Eye (tissue), 1 donor: ENCODE results near the gene PLXNA4.

Experiments
- DNase-seq: peaks from one replicate; pipeline ENCODE4 v3.0.0-alpha.2; 2015

Gene PLXNA4

GRCh38 chr7:132225216-132226030 lies 350.8 kb downstream of the PLXNA4 start:
- no peak for DNase-seq

GRCh38 chr7:132221356-132221755 lies 354.9 kb downstream of the PLXNA4 start:
- no peak for DNase-seq

- DNase-seq = no peak
These were observed 356.2 kb downstream of the PLXNA4 start for GRCh38 chr7:132220060-132220459.

- no peak for DNase-seq
These were observed 357.4 kb downstream of the PLXNA4 start for GRCh38 chr7:132218876-132219275.

- DNase-seq = no peak
These were observed 359.3 kb downstream of the PLXNA4 start for GRCh38 chr7:132216847-132217525.

DNA sequence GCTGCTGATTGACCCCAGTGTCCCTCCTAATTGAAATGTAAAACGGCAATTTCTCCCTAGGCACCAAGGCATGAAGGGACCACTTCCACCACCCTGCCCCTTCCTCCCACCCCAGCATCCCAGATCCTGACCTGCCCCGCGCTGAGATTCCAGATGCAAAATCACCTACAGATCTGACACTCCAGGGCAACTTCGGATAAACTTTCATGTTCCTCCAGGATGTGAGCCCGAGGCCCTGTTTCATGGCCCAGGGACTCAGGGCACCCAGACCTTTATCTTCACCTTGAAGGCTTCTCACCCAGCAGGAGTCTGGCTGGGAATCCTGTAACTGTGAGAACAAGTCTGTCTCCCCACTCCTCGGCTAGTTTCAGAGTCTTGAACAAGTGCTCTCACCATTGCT lies 361.8 kb downstream of the PLXNA4 start:
- DNase-seq = no peak

- no peak for DNase-seq
These were observed 362.7 kb downstream of the PLXNA4 start for GRCh38 chr7:132213583-132213982.

GRCh38 chr7:132211971-132212370 lies 364.3 kb downstream of the PLXNA4 start:
- DNase-seq = no peak

DNA sequence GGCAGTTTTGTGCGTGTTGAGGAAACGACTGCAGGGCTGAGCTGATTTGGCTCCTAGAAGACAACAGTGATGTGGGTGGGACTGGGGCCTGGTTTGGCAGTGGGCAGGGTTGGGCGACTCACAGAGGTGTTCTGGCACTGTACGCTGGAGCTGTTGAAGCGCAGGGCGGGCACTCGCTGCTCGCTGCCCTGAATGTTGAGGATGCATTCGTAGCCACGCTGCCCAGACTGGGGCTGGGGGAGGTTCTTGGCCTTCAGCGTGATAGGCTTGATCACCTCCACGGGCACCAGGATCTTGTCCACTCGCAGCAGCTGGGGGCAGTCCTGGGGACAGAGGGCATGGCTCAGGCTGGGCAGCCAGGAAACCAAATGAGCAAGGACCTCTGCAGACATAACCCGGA lies 365.4 kb downstream of the PLXNA4 start:
- no peak for DNase-seq

DNA sequence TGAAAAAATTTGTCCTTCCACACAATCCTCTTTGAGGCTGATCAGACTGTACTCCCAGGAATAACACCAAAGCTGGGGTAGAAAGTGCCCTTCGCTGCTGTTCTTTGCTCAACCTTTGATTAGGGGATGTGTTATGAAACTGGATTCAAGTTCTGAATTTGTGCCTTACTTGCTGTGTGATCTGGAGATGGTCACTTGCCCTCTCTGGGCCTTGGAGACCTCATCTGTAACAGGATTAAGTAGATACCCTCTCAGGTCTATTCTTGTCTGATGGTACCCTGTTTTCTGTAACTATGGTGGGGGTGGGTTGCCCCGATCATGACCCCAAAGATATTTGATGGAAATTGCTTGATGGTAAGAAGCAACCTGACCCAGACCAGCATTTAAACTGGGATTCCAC lies 368.5 kb downstream of the PLXNA4 start:
- DNase-seq = no peak

DNA sequence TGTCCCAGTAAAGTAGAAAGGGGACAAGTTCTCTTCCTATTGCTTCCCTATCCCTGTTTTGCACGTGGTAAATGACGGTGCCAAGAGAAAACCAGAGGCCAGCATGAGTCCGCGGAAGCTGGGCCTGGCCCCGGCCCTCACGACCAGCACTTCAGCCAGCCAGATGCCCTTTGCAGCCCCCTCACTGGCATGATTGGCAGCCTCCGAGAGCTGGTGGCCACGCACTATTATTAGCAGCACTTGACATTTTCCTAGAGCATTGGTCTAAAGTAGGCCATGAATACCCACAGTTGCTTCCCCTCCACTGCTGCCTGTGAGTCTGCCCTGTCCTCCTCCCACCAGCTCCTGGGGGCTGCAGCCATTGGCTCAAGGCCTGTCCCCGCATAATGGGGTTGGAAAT lies 369.1 kb downstream of the PLXNA4 start:
- DNase-seq = peak; percentile 27

- DNase-seq = peak; percentile 78
These were observed 369.7 kb downstream of the PLXNA4 start for GRCh38 chr7:132206594-132206993.

DNA sequence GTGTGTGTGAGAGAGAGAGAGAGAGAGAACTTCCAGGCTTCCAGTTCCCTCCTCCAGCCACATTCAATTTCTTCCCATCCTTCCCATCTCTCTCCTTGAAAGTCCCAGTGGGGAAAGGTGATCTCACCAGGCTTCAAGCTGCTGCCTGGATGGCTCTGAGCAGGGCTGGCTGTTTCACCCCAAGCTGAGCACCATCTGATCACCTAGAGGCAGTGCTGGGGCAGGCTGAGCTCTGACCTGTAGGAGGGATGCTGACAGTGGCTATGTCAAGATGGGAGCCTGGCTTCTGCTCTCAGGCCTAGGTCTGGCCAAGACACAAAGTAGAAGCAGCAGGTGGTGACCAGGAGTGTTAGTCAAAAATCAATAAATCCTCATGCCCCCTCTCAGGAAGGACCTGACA lies 370.8 kb downstream of the PLXNA4 start:
- peak; percentile 50 for DNase-seq

GRCh38 chr7:132203021-132203420 lies 373.2 kb downstream of the PLXNA4 start:
- DNase-seq = no peak

DNA sequence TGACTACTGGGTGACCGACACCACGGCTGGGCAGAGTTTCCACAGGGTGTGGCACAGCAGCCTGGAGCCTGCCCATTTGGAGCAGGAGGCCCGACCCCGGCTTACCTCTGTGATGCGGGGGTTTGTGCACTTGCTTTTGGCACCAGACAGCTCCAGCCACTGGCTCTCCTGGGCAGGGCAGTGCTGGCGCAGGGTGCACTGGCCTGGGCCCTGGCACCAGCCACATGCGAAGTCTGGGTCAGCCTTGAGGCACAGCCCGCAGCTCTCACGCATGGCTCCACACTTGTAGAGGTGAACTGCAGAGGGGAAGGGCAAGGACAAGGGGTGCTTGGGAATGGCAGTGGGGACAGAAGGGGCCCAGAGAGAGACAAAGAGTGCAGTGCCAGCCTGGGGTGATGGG lies 373.7 kb downstream of the PLXNA4 start:
- DNase-seq = no peak

- no peak for DNase-seq
These were observed 376.1 kb downstream of the PLXNA4 start for GRCh38 chr7:132200141-132200540.

DNA sequence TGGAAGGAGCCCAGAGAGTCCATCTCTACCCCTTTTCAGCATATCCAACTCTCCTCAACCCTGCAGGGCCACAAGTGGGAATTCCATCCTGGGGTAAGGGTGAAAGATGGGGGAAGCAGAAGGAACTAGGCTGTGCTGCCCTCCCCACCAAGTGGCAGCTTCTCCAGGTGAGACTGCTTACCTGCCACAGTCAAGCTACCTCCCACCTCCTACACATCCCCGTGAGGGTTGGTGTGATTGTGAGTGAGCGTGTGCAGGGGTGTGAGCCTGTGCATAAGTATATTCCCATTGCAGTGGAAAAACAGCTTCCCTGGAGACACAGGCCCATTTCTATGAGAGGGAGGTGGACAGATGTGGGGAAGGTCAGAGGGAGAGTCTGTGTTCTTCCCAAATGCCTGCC lies 376.6 kb downstream of the PLXNA4 start:
- no peak for DNase-seq

- no peak for DNase-seq
These were observed 378.5 kb downstream of the PLXNA4 start for GRCh38 chr7:132197772-132198171.

DNA sequence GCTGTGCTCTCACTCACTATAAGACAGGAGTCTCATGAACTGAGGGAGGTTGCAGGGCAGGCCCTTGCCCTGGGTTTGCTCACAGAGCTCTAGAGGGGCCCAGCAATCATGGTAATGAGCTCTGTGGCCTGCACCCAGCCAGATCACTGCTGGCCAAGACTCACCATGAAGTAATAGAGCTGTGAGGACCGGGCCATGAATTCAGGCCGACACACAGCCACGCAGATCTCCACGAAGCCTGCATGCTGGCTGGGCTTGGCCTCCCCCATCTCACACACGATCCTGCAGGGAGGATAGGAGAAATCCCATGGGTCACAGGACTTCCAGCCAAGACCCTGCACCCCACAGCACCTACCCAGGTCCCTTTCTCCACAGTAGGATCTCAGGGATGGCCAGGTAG lies 382.4 kb downstream of the PLXNA4 start:
- no peak for DNase-seq

GRCh38 chr7:132192809-132193208 lies 383.5 kb downstream of the PLXNA4 start:
- DNase-seq = no peak

DNA sequence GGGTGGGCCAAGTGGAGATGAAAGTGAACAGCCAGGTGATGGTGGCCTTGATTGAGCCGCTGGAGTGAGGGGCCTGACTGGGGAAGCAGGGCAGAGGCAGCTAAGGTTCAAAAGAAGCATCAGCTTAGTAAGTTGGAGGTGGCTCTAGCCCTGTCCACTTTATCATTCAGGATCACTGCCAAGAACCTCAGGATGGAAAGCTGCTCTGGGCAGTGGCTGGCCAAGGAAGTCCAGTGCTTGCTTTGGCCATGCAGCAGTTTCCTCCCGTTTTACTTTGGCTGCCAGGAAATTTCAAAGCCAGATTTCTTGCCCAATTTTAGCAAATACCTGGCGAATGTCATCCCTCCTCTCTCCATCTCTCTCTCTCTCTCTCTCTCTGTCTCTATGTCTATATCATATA lies 384.9 kb downstream of the PLXNA4 start:
- no peak for DNase-seq

- DNase-seq = no peak
These were observed 385.6 kb downstream of the PLXNA4 start for GRCh38 chr7:132190683-132191082.

DNA sequence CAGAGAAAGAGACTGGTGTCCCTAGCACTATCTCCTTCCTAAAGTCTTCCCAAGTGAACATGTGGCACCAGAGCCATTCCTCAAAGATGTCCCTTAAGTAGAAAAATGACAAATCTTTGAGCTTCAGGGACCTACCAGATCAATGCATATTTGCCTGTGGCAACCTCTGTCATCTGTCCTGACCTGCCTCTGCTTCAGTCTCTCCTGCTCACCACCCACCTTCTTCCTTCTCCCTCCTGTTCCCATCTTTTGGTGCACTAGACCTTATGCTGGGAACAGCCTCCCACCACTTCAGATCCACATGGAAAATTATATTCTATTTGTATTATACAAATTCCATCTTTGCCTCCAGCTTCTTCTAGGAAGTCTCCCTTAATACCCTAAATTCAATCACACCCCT lies 386.4 kb downstream of the PLXNA4 start:
- DNase-seq = no peak
